ENCODE measurements around the gene CCDC124. TPM values are rescaled to one million over a fixed set of nuclear protein-coding genes. Genes with fewer than 3 reads are reported as not detected.

Gene CCDC124
- total and polyA plus RNA-seq, 2 donors (not counting 1 experiment from before 2014, with no cell fraction given): 37.2 to 44.3 TPM

- no peak overlapping the region for H3K9ac ChIP-seq (ENCODE audit: insufficient read depth, low read length)
- DNase-seq (ENCODE audit: low read depth in 2 of 2): no peak
- no peak overlapping the region for H3K4me3 ChIP-seq (replicated peaks in 1 of 4; ENCODE audit: control extremely low read depth in 1 of 4, insufficient read depth in 1 of 4, low read depth in 3 of 4, low read length in 4 of 4)
- no peak overlapping the region for H3K27ac ChIP-seq (ENCODE audit: insufficient read depth, low read length)
- H4K20me1 ChIP-seq (ENCODE audit: control insufficient read depth, extremely low read depth, insufficient read depth, low read length): no peaks in the 10 kb centered on the region
- no peaks in the 10 kb centered on the region for H3K4me1 ChIP-seq (ENCODE audit: control insufficient read depth, extremely low read depth, insufficient read depth, low read length)
- no peaks in the 10 kb centered on the region for H3K36me3 ChIP-seq (ENCODE audit: control insufficient read depth, insufficient read depth, low read length)
- no peak overlapping the region for H3K4me2 ChIP-seq (ENCODE audit: extremely low read depth, insufficient read depth, low read length)
- TF ChIP-seq EZH2 (IDR thresholded peaks at IDR 0.05; ENCODE audit: low read length, missing control alignments): no peak
- TF ChIP-seq, protein P1, sequence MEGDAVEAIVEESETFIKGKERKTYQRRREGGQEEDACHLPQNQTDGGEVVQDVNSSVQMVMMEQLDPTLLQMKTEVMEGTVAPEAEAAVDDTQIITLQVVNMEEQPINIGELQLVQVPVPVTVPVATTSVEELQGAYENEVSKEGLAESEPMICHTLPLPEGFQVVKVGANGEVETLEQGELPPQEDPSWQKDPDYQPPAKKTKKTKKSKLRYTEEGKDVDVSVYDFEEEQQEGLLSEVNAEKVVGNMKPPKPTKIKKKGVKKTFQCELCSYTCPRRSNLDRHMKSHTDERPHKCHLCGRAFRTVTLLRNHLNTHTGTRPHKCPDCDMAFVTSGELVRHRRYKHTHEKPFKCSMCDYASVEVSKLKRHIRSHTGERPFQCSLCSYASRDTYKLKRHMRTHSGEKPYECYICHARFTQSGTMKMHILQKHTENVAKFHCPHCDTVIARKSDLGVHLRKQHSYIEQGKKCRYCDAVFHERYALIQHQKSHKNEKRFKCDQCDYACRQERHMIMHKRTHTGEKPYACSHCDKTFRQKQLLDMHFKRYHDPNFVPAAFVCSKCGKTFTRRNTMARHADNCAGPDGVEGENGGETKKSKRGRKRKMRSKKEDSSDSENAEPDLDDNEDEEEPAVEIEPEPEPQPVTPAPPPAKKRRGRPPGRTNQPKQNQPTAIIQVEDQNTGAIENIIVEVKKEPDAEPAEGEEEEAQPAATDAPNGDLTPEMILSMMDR (conservative IDR thresholded peaks at IDR 0.05 in 1 of 2, IDR thresholded peaks at IDR 0.05 in 1 of 2; ENCODE audit: low read depth in 1 of 2, low read length in 2 of 2): no peak
- H3K9me3 ChIP-seq (ENCODE audit: control insufficient read depth, insufficient read depth, low read depth, low read length): no peaks in the 10 kb centered on the region
- H3K79me2 ChIP-seq (ENCODE audit: control insufficient read depth, insufficient read depth, low read length): no peaks in the 10 kb centered on the region
- H2AFZ ChIP-seq (ENCODE audit: low read length): no peak overlapping the region
- peaks cover 29% of the 10 kb centered on the region for H3K27me3 ChIP-seq (ENCODE audit: control insufficient read depth, insufficient read depth, low read length)
These were observed 36.4 kb downstream of the CCDC124 start for GRCh38 chr19:17969096-17969792.

DNA sequence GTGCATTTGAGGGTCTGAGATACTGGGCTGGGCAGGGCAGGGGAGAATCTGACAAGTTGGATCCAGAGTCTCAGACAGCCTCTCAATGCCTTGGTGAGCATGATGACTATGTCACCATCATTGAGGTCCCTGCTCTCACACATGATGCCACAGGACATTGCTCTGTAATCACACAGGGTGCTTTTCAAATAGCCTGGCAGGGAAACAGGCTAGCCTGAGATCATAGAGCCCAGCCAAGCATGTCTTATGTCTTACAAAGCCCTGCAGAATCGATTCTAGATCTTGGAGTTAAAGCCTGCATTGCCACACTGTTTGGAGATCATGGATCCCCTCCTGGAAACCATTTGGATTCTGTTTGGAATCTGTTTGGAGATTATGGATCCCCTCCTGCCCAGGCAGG, 39.4 kb downstream of the CCDC124 start:
- H3K36me3 ChIP-seq (ENCODE audit: control insufficient read depth, insufficient read depth, low read length): no peaks in the 10 kb centered on the region
- H2AFZ ChIP-seq (ENCODE audit: low read length): no peak overlapping the region
- H3K4me3 ChIP-seq (replicated peaks in 1 of 4; ENCODE audit: control extremely low read depth in 1 of 4, insufficient read depth in 1 of 4, low read depth in 3 of 4, low read length in 4 of 4): no peak overlapping the region
- H3K27ac ChIP-seq (ENCODE audit: insufficient read depth, low read length): no peak overlapping the region
- no peaks in the 10 kb centered on the region for H3K79me2 ChIP-seq (ENCODE audit: control insufficient read depth, insufficient read depth, low read length)
- peaks cover 10% of the 10 kb centered on the region for H3K27me3 ChIP-seq (ENCODE audit: control insufficient read depth, insufficient read depth, low read length)
- H3K4me2 ChIP-seq (ENCODE audit: extremely low read depth, insufficient read depth, low read length): no peak overlapping the region
- DNase-seq (ENCODE audit: low read depth in 2 of 2): no peak
- H4K20me1 ChIP-seq (ENCODE audit: control insufficient read depth, extremely low read depth, insufficient read depth, low read length): no peaks in the 10 kb centered on the region
- no peaks in the 10 kb centered on the region for H3K9me3 ChIP-seq (ENCODE audit: control insufficient read depth, insufficient read depth, low read depth, low read length)
- H3K4me1 ChIP-seq (ENCODE audit: control insufficient read depth, extremely low read depth, insufficient read depth, low read length): no peaks in the 10 kb centered on the region
- H3K9ac ChIP-seq (ENCODE audit: insufficient read depth, low read length): no peak overlapping the region
- no peak for TF ChIP-seq EZH2 (IDR thresholded peaks at IDR 0.05; ENCODE audit: low read length, missing control alignments)
- TF ChIP-seq, protein P1 (conservative IDR thresholded peaks at IDR 0.05 in 1 of 2, IDR thresholded peaks at IDR 0.05 in 1 of 2; ENCODE audit: low read depth in 1 of 2, low read length in 2 of 2): no peak

DNA sequence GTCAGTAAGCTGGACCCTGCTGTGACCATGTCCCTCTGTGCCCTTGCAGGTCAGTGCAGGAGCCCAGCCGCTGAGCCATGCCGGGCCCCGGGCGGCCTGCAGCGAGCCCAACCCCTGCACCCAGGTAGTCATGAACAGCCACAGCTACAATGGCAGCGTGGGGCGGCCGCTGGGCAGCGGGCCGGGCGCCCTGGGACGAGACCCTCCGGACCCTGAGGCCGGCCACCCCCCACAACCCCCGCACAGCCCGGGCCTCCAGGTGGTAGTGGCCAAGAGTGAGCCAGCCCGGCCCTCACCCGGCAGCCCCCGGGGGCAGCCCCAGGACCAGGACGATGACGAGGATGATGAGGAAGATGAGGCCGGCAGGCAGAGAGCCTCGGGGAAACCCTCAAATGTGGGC, 40.9 kb downstream of the CCDC124 start:
- DNase-seq (ENCODE audit: low read depth in 2 of 2): no peak
- H2AFZ ChIP-seq (ENCODE audit: low read length): no peak overlapping the region
- H3K36me3 ChIP-seq (ENCODE audit: control insufficient read depth, insufficient read depth, low read length): no peaks in the 10 kb centered on the region
- H3K9me3 ChIP-seq (ENCODE audit: control insufficient read depth, insufficient read depth, low read depth, low read length): no peaks in the 10 kb centered on the region
- H3K4me2 ChIP-seq (ENCODE audit: extremely low read depth, insufficient read depth, low read length): no peak overlapping the region
- H3K4me1 ChIP-seq (ENCODE audit: control insufficient read depth, extremely low read depth, insufficient read depth, low read length): no peaks in the 10 kb centered on the region
- H3K27me3 ChIP-seq (ENCODE audit: control insufficient read depth, insufficient read depth, low read length): peaks cover under 1% of the 10 kb centered on the region
- TF ChIP-seq EZH2 (IDR thresholded peaks at IDR 0.05; ENCODE audit: low read length, missing control alignments): no peak
- TF ChIP-seq, protein P1 (conservative IDR thresholded peaks at IDR 0.05 in 1 of 2, IDR thresholded peaks at IDR 0.05 in 1 of 2; ENCODE audit: low read depth in 1 of 2, low read length in 2 of 2): no peak
- no peak overlapping the region for H3K4me3 ChIP-seq (replicated peaks in 1 of 4; ENCODE audit: control extremely low read depth in 1 of 4, insufficient read depth in 1 of 4, low read depth in 3 of 4, low read length in 4 of 4)
- no peak overlapping the region for H3K9ac ChIP-seq (ENCODE audit: insufficient read depth, low read length)
- no peak overlapping the region for H3K27ac ChIP-seq (ENCODE audit: insufficient read depth, low read length)
- no peaks in the 10 kb centered on the region for H3K79me2 ChIP-seq (ENCODE audit: control insufficient read depth, insufficient read depth, low read length)
- no peaks in the 10 kb centered on the region for H4K20me1 ChIP-seq (ENCODE audit: control insufficient read depth, extremely low read depth, insufficient read depth, low read length)

Measured in fibroblast of lung (primary cell).